Activated CD4-positive, alpha-beta T cell treated with anti-CD3 and anti-CD28 coated beads for 48 hours (primary cell): ENCODE results near the gene NCF2.

ENCODE experiments used
- DNase-seq: peaks from one replicate; pipeline ENCODE4 v3.0.0-alpha.2; 2020

The NCF2 gene

DNA sequence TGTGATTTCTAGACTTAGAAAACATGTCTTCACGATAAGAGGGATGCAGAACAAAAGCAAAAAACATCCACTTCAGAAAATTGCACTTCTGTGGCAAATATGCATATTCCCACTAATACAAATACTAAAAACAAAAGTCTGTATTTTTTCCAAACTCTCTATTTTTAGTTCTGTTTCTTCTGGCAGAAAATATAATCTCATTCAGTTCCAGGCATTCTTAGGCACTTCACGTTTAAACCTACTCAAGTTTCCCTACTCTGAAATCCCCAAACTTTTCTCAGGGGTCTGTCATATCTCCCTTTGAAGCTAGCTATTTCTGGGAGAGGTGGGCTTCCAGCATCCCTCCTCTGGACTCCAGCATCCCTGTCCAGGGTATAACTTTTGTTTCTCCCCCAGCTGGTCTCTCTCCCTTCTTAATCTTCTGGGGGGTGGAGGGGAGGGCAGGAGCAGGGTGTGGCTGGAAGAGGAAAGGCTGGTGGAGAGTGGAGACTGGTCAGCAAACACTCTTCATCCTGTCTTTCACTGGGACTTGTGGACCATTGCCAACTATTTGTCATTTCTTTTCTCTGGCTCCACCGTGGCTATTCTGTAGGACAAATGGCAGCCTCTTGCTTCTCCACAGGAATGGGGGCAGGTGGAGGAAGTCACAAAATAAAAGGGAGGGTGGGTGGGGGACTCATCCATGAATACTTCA, 19.6 kb upstream of the NCF2 start:
- no peak for DNase-seq

DNA sequence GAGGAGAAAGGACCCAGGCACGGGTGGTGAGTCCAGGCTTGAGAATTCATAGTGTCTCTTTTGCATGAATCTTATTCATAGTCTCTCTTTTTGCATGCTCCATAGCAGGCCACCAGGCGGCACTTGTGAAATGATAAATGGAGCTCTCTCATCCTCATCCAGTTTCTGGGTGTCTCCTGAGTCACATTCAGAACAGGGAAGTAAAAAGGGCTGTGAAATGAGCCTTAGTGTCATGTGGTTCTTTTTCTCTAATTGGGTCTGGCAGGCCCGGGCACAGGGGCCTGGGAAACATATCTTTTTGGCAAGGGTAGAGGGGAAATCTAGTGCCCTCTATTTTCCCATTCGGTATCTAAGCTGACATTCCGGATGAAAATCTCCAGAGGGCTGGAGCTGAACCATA, 19.1 kb upstream of the NCF2 start:
- peak; percentile 36 for DNase-seq

DNA sequence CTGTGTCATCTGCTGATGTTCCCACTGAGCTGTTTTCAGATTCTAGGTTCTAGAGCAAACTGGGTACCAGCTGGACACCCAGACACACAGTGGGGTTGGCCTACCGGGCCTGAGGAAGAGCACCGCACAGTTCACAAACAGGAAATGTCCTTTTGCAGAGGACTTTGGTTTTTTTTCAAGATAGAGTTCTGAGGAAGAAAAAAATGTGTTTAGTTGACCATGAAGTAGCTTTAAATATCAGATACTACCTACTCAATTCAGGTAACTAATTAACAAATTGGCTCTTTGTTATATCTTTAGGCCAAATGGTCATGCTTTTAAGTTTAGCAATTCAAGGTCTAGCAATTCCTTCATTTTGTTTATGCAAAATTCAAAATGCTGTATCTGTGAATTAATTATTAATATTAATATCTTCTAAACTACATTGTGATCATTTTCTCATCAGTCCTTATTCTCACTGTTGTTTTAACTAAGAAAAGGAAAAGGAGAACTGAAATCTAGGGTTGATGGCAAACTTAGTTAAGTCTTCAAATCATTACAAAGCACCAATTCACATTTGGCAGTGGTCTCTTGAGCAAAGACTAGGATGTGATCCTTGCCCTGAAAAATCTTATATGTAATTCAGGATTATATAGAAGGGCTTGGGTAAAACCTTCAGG, 17.2 kb upstream of the NCF2 start:
- DNase-seq, result no peak

DNA sequence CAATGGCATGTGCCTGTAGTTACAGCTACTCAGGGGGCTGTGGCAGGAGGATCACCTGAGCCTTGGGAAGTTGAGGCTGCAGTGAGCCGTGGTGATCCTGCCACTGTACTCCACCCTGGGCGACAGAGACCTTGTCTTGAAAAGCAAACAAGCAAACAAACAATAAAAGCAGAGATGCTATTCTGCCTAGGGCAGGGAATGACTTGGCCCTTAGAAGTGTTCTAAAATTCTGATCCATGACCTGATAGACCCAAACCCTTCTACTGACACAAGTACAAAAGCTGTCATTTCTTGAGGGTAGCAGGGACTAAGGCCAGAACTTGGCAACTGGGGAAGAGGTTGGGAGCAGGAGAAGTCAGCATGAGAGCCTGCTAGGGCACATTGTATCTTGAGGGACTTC, 15.6 kb upstream of the NCF2 start:
- DNase-seq, result no peak

DNA sequence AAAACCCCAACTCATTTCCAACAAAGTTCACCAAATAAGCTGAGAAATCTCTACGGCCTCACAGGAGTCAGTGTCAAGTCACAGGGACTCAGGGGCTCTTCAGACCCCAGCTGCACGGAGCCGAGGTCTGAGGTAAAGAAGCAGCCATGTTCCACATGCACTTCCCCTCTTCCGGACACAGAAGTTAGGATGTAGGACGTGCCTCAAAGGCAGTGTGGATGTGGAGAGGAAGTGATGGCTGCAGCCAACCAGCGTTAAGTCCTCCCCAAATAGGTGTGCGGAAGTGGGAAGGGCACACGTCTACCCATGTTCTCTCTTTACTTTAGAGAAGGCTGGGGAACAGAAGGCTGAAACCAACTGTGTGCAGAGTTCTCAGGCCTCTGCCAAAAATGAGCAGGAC, 14.6 kb upstream of the NCF2 start:
- DNase-seq, result no peak

DNA sequence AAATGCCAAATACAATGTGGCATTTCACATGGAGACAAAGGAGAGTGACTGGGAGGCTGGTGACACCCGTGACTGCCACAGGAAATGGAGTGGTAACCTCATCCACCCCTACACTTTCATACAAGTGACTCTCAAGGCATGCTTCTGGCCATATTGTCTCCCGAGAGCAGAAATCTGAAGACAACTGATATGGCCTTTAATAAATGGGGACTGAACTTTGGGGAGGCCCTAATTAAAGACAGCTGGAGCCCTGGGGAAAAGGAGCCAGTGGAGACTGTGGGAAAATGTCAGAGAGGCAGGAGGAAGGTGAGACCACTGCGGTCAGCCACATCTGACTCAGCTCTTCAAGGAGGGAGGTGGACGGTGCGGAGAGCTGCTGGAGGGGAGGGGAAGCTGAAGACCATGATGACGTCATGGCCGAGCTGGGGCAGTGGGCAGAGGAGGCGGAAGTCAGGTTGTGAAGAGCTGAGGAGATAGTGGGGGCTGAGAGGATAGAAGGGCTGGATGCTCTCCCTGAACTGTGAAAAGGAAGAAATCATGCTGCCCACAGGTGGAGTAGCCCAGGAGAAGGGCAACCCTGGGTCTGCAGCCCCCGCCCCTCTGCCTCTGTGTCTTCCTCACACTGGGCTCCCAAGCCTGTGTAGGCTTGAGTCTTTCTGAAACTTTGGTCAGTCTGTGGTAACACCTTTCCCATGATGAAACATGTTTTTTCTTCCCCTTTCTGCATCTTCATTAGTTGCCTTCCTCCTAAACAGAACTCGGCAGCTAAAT, 14.0 kb upstream of the NCF2 start:
- DNase-seq, result no peak

DNA sequence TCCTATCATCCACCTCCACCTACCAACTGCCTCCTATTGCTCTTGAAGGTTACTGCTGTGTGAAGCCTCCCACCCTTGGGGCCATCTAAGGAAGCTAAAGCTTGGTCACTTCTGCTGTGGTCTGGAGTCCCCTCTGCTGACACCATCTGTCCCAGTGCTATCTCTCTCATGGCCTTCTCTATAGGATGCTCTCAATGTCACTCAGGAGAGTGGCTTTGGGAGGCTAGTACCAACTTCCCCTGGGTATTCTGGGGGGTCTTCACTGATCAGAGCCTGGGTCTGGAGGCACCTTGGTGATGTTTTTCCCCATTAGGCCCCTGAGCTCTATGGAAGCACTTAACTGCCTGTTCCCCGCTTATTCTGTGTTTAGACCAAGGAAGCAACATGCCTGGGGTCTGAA, 12.3 kb upstream of the NCF2 start:
- DNase-seq, result no peak

DNA sequence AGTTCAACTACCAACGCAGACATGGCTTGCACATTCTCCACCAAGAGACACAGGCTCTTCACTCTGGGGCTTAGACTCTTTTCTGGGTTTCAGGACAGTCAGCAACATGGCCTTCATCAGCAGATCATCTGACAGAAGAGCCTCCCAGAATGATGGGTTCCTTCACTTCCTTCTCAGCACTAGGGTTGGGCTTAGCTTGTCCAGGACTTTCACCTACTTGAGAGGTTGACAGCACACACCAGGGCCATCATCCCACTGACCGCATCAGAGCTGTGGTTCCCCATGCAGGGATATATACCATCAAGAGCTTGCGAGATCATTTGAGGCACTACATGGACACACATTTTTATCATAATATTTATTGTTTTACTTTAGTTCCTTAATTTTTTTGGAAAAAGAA, 10.4 kb upstream of the NCF2 start:
- DNase-seq, result no peak

DNA sequence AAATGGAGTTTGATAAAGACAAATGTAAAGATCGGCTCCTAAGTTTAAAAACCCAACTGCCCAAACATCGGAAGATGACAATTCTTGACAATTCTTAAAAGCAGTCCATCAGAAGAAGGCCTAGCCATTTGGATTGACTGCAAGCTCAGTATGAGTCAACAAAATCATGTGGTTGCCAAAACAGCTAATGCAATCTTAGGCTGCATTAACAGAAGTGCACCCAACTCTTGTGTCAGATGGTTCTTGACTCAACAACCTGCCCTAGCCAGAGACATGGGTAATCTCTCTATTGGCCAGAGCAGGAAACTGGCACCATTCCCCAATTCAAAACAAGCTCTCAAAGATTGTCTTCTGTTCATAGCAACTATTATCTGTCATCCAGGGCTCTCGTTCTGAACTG, 9.9 kb upstream of the NCF2 start:
- no peak for DNase-seq

DNA sequence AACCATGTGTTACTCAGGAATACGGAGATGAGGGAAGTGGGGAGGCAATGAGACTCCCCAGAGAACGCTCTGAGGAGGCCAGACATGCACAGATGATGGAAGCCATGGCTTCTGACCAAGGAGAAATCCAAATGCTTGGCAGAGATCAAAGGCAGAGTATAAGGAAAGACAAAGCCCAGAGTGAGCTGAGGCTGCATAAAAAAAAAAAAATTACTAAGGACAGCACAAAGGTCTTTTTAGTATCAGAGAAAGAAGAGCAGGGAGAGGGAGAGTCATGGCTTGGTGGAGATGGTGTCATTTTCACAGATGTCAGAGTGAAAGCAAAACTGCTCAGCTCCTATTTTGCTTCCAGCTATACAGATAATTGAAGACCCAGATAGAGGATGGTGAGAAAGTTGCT, 8.1 kb upstream of the NCF2 start:
- DNase-seq, result no peak

DNA sequence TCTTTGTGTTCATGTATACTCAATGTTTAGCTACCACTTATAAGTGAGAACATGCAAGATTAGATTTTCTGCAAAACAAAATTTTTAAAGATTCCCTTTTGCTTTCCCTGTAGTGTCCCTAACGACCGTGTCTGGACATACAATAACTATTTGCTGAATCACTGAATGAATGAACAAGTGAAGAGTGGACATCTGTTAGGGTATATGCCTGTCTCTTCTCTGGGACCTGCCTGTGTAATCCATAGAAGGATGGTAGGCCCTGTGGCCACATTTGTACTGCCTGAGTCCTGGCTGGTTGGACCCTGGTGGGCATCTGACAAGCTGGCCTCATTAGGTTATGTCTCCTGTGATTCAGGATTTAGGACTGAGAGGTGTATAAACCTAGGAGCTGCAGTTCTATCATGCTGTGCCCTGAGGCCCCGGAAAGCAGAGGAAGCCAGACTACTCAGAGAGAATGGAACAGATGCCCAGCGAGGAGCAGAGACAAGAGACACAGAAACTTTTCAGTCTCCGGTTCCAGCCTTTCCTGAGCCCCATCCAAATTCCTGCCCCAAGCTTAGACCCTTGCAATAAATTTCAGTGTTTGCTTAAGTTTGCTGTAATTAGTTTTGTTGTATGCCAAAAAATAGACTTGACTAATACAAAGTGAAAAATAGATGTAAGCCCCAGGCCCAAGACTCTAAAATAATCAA, 7.5 kb upstream of the NCF2 start:
- DNase-seq, result no peak

DNA sequence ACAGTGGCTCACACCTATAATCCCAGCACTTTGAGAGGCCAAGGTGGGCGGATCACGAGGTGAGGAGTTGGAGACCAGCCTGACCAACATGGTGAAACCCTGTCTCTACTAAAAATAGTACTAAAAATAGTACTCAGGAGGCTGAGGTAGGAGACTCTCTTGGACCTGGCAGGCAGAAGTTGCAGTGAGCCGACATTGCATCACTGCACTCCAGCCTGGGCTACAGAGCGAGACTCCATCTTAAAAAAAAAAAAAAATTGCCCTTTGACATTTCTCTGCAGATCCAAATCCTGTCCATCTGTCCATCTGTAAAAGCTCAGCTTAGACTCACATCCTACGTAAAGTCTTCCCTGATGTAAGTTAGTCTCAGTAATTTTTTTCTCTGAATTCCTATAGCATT, 6.2 kb upstream of the NCF2 start:
- DNase-seq, result no peak

DNA sequence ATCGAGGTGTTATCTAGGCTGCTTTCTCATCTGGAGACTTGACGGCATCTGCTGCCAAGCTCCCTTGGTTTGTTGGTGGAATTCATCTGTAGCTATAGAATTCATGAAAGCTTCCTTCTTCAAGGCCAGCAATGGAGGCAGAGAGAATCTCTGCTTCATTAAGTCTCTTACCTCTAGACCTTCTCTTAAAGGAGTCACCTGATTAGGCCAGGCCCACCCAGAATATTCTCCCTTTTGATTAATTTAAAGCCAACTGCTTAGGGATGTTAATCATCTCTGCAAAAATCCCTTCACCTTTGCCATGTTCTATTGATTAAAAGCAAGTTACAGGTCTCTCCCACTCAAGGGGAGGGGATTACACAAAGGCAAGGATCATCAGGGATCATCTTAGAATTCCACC, 5.3 kb upstream of the NCF2 start:
- no peak for DNase-seq

DNA sequence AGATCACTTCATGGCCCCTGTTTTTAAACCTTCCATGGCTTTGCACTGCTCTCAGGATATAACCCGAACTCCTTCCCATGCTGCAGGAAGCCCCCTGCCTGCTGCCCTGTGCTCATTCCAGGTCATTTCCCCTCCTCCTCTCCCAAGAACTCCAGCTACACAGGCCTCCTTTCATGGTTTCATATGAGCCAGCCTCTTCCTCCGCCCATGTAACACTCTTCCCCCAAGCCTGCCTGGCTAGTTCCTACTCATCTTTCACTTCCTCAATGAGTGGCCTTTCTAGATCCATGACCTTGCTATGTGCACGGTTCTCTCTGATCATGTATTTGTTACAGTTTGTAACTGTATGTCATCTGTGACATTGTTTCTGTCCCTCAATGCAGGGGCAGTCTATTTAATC, 3.1 kb upstream of the NCF2 start:
- no peak for DNase-seq

DNA sequence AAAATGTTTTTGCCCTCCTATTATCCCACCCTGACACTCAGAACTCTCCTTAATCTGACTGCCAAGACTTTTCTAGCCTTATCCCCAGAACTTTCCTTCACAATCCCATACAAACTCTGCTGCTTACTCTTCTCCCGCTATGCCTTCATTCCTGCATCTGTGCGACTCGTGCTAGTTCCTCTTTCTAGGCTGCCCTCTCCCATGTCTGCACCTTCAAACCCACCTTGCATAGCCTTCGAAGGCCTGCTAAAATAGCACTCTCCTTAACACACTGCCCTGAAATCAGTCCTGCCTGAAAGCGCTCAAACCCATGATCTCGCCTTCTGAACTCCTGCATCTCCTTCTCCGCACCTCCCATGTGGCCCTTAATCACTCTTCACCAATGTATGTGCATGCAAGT, 2.5 kb upstream of the NCF2 start:
- DNase-seq, result no peak

DNA sequence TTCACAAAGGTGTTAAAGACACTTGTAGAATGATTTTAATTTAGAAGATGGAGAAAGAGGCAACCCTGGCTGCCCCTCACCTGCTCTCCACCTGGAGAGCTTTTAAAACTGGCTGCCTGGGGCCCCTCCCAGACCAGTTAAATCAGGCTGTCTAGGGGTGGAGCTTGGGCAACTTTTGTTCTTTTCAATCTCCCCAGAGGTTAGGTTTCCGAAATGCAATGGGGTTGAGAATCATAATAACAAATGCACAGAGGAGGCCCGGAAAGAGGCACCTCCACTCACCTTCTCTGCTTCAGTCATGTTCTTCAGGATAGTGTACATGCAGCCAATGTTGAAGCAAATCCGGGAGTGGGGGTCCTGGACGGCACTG, 400 bp downstream of the NCF2 start:
- no peak for DNase-seq

DNA sequence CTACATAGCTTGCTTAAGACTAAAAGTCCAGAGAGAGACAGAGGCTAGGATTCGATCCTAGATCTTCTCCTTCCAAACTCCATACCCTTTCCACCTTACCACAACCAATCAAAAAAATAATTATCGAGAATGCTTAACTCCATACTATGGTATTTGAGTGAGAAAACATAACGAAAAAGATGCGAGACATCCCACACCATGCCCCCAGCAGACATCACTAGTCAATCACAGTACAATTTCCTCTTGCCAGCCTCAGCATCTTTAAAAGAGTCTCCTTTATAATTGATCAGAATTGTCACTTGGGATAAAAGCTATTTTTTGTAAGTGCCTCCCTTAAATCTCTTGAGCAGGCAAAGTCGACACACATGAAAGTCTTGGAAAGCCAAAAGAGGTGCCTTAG, 875 bp downstream of the NCF2 start:
- no peak for DNase-seq

DNA sequence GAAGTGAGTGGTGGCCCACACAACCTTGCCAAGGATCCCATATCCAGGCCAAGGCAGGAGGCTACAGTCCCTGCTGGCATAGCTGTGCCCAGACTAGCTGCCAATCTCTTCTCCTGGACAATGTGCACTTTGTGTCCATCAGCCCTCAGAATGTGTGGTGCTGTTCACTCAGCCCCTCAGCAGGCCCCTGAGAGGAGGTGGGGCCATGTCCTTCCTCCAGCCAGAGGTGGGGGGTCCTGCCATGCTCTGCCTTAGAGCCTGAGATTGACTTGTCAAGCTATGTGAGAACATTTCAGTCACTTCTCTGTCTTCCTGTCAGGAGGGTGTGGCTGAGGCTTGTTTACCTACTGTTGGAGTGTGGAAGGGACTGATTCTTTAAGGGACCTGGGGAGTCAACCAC, 1.4 kb downstream of the NCF2 start:
- no peak for DNase-seq

DNA sequence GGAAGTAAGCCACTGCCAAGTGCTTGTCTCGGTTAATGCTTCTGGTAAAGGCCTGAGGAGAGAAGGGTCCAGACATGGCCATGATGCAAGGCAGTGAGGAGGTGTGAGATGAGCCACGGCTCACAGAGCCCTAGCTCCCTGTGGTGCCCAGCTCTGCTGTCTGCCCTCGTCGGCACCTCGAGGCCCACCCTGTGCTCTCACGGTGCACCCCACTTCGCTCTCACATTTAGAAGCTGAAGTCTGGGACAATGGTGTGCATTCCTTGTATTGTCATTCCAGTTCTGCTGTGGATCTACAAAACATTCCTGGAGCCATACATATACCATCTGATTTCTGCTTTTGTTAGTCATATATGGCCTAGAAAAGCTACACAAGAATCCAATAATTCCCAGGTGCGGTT, 3.3 kb downstream of the NCF2 start:
- no peak for DNase-seq

DNA sequence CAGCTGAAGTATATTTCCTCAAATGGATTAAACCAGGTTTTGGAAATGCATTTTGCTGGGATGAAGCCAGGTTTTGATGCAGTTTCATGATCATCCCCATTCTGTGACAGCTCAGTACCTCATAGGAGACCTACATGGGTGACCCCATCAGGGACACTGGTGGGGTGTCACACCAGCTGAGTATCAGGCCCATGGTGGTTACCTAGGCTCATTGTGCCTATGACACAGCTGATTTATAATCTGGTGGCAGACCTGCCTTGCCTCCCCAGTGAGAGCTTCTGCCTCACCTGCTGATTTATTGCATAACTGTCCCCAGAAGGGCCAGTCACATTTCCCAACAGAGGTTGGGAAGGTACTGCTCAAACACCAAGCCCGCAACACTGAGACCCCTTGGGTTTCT, 3.8 kb downstream of the NCF2 start:
- DNase-seq, result no peak

DNA sequence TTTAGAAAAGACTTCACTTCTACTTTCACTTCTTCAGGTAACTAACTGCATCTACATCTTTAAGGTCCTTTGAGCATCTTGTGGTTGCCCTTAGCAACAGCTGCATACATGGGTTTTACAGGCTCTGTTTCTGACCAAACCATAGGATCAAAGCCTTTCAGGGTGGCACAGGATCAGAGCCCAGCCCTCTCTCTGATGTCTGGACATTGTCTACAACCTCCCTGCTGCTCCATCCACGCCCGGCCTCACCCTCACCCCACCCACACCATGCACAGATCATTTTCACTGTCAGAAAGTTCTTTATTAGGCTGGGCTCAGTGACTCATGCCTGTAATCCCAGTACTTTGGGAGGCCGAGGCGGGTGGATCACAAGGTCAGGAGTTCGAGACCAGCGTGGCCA, 5.2 kb downstream of the NCF2 start:
- no peak for DNase-seq

DNA sequence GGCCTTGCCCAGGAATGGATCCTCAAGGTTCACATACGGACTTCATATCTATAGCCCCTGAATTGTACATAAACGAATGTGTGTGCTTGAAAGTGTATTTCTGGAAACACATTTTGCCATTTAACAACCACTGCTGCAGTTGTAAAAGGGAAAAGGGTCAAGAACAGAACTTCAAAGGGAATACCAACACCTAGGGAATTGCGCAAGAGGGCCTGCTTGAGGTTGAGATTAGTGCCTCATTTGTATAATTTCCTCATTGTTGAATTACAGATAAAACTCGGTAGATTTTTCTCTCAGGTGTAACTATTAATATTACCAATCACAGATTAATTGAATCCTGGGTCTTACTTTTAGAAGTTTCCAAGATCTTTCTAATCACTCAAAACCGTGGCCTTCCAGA, 6.1 kb downstream of the NCF2 start:
- no peak for DNase-seq

DNA sequence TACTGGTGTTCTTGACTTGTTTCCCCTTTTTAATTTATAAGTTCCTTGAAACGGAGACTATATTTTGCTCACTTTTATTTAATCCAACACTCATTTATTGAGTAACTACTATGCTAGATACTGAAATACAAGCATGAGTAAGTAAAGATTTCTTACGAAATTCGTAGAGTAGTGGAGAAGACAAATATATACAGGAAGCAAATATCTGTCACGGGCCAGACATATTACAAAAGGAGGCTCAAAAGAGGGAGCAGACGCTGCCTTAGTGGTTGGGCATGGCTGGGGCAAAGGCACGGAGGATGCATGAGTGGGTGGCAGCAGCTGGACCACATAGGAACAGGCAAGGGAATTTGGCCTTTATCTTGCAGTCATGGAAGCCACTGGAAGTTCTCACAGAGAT, 6.8 kb downstream of the NCF2 start:
- DNase-seq, result no peak
